GM18868 (cell line): ENCODE data around the gene ATXN7L3.
A peak's percentile ranks its signal among the peaks of the same experiment; 100 is the strongest.

ENCODE experiments used
- ATAC-seq: cut with Tn5 transposase; IDR thresholded peaks from one replicate; pipeline ENCODE4 v1.9.1; 2021; ENCODE audit warnings: mild to moderate bottlenecking, moderate library complexity; ENCODE audit not compliant: unreplicated experiment

ATXN7L3 gene

GRCh38 chr17:44218344-44219107, 18.8 kb upstream of the ATXN7L3 start:
- peak; percentile 29 for ATAC-seq

DNA sequence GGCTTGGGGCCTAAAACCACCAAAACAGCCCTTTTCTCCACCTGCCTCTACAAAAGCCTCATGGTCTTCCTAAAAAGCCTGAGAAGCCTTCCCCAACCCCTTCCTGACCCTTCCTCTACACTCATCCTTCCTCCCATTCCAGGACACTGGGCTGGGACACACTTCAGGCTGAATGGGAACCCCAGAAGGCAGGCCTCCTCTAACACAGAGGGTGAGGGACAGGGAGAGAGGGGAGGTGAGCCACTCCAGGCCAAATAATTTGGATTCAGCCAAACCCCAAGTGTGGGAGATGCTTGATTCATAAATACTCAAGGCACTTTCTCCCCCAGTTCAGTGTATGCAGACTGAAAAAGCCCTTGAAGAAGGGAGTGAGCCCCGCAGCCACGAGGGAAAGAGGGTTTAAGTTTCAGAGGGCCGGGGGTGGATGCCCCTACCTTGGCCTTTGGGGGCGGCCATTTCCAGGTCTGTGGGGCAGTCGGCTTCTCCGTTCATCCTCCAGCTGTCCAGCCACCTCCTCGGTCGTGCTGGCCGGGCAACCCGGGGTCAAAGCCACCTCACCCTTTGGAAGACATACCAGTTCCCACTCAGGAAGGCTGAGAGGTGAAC, 18.2 kb upstream of the ATXN7L3 start:
- no peak for ATAC-seq

DNA sequence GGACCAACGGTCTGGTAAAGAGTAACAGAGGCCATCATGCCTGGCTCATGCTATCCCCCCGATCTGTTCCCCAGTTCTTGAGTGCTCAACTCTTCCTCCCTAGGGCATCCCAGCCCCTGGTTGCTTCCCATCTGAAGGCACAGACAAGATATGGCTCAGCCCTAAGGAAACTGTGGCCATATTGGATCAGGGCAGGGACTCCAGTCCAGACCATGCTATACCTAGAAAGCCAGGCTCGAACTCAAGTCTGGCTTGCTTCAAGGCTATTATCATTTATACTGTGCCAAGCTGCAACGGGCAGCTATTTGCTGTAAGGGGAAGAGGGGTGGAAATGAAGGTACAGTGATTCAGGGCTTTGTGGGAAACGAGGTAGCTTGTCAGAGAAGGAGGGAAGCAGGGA, 17.0 kb upstream of the ATXN7L3 start:
- ATAC-seq = no peak

DNA sequence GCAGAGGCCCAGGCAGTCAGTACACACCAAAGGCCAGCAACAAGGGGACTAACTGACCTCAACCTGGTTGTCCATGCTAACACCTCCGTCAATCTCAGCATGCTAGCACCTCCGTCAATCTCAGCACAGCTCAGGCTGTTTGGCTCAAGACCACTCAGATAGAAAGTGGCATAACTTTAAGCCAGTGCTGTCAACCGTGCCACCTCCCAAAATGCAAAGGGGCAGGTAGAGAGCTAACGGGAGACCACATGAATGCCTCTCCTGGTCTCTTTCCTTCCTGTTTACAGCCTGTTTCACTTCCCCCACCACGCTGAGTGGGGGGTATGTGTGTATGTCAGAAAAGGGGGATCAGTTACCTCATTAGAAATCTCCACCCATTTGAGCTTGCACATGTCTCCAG, 16.5 kb upstream of the ATXN7L3 start:
- ATAC-seq = no peak

- ATAC-seq = no peak
Measured at GRCh38 chr17:44214896-44215295, 15.2 kb upstream of the ATXN7L3 start.

DNA sequence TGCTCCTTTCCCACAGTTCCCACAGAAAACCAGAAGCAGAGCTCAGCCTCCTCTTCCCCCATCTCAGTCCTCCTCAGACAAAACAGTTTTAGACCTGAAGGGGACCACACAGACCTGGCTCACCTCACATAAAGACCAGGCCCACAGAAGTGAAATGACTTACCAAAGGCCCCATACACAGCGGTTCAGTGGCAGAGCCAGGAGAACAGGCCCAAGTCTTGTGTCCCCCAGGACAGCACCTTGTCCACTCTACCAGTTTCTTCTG, 14.5 kb upstream of the ATXN7L3 start:
- ATAC-seq = no peak

DNA sequence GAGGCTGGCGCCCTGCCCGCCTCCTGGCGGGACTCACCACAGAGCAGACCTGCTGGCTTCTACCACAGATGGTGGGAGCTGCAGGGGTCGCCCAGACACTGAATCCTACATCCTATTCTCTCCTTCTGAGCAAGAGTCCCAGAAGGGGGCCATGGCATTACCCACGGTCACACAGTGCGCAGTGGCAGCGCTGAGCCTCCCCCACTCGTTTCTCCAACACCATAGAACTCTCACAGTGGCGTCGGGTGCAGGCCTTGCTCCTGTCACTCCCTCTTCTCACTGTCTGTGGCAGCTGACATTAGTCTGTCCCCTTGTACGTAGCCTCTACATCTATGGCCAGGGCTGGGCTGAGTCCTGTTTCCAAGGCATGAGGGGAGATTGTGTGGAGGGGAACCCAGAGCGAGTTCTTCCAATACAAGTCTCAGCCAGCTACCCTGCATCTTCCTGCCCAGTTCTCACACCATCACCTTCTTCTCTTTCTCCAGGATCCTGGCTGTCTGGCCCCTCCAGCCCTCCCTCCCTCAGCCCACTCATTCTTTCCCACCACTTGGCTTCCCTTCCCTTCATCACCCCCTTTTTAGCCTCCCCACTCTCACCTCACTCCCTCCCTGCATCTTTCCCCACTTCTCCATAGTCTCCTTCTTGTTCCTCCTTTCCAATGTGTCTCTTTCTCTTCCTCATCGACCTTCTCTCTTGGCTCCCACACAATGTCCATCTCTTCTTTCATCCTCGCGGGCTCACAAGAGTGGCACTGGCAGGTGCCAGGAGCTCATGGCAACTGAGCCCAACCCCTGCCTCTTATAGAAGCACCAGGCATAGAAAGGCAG, 13.9 kb upstream of the ATXN7L3 start:
- no peak for ATAC-seq

- no peak for ATAC-seq
Measured at GRCh38 chr17:44212507-44213402, 13.1 kb upstream of the ATXN7L3 start.

- no peak for ATAC-seq
Measured at GRCh38 chr17:44211281-44212265, 11.9 kb upstream of the ATXN7L3 start.

DNA sequence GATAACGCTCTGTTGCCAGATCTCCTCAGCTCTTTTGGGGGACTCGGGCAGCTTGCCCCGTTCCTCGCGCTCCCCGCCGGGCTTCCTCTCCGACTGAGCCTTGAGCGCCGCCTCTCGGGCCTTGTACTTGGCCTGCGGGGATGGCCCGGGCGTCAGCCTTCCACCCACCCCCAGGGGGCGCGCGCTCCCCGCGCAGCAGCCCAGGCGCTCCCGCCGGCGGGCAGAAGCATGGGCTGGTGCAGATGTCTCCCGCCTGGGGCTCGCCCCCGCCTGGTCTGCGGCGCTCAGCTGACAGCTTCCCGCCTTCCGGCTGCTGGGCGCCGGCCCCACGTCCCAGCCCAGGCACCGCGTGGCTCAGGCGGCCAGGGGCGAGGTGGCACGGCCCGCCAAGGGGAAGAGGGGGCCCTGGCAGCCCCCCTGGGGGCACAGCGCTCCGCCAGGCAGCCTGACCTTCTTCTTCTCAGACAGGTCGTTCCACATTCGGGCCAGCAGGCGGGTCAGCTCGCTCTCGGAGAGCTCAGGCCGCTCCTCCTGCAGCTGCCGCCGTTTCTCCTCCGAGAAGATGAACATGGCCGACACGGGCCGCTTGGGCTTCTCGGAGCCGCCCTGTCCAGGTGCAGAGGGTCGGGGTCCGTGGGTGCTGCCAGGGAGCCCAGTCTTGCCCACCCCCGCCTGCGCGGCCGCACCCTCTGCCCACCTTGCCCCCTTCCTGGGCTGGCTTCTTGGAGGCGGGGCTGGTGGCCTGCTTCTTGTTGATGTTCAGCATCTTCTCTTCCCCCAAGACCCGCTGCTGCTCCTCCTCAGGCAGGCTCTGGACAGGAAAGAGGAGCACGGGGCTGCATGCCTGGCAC, 10.9 kb upstream of the ATXN7L3 start:
- peak; percentile 78 for ATAC-seq

DNA sequence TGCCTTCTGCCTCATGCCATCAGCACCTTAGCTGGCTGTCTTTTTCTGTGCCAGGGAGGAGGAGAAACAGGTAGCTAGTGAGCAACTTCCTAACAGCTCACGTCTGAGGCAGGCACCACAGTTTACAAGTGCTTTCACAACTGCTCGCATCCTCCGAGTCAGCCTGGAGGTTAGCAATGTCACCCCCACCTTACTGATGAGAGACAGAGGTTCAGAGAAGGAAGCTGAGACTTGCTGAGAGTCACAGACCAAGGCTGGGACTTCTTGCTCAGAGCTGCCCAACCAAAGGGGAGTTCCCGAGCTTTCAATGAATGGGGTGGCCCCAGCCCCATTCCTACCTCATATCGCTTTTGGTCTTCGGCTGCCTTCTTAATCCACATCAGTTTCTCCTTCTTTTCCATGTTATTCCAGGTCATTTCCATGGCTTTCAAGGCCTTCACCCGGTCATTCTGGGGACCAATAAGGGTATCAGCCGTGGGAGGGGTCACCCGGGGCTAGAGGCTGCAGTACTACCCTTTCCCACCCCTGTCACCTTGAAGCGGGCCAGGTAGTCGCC, 10.2 kb upstream of the ATXN7L3 start:
- ATAC-seq = no peak

DNA sequence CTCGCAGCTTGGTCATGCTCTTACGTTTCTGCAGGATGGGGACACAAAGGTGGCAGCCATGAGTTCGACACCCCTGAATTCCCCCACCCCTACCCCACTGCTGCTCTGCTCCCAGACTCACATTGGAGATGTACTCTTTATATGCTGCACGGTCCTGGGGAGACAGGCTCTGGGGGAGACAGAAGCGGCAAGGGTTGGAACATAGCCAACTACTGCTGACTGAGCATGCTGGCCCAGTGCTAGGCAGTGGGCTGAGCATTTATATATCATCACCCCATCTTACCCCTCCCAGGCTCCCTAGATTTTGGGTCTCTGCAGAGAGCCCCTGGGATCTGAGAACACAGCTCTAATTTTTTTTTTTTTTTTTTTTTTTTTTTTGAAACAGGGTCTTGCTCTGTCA, 8.1 kb upstream of the ATXN7L3 start:
- ATAC-seq = no peak

GRCh38 chr17:44207319-44207718, 7.6 kb upstream of the ATXN7L3 start:
- ATAC-seq = no peak

GRCh38 chr17:44206825-44207155, 7.1 kb upstream of the ATXN7L3 start:
- ATAC-seq = no peak

DNA sequence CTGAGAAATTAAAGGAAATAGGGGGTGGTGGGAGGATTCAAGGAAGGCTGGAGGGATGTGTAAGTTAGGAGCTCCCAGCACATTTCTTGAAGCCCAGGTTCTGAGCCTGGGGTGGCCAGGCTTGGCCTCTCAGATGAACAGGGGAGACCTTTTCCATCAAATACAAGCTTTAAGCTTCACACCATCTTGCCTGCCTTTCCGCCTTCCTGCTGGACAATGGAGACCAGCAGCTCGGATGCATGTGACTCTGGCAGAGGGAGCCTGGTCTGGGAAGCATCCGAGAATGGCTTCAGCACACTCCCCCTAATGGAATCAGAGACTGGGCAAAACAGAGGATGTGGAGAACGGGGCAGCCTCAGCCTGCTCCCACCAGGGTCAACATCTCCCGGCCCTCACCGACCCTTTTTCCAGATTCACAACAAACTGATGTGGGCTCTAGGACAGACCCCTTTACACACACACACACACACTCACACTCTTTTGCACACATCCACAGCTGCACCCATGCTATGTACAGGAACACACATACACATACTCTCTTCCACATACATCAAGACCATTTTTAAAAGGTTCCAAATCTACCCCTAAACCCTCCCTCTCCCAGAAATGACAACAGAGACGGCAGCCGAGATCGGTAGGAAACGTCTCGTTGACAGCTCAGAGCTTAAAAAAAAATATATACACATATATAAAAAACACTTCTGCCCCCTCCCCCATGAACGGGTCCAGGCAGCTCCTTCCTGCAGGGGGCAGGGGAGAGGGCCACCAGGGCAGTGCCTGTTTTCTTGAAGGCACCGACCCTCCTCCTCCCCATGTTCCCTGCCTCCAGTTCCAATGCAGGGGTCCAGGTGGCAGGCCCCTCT, 6.5 kb upstream of the ATXN7L3 start:
- ATAC-seq = no peak

- ATAC-seq = no peak
Measured at GRCh38 chr17:44204441-44204882, 4.8 kb upstream of the ATXN7L3 start.

GRCh38 chr17:44203731-44204440, 4.2 kb upstream of the ATXN7L3 start:
- no peak for ATAC-seq
